Muscle of arm (tissue), 12 donors: ENCODE results near the gene UVRAG. TPM values are rescaled to one million over a fixed set of nuclear protein-coding genes. Genes with fewer than 3 reads are reported as not detected.

Experiments
- DNase-seq: peaks from one replicate; pipeline ENCODE4 v3.0.0-alpha.2; 2013
- polyA plus RNA-seq, 12 donors: library from polyadenylated mRNA; unstranded; fragments of 120-200 nt; gene quantifications; one replicate each; pipeline ENCODE4 v1.2.1, GENCODE V29; 2013; ENCODE audit not compliant: insufficient read length in 12 of 12

UVRAG gene
- polyA plus RNA-seq, 12 donors = 8.4 to 15.8 (median 10.8) TPM; not detected in 1

- no peak for DNase-seq
Observed at GRCh38 chr11:76088511-76088910, 273.5 kb downstream of the UVRAG start.

GRCh38 chr11:76090174-76090573, 275.2 kb downstream of the UVRAG start:
- DNase-seq = no peak

- no peak for DNase-seq
Observed at GRCh38 chr11:76090821-76091220, 275.8 kb downstream of the UVRAG start.

GRCh38 chr11:76094740-76095139, 279.7 kb downstream of the UVRAG start:
- DNase-seq = no peak

GRCh38 chr11:76095891-76096290, 280.9 kb downstream of the UVRAG start:
- no peak for DNase-seq

- no peak for DNase-seq
Observed at GRCh38 chr11:76096552-76096951, 281.5 kb downstream of the UVRAG start.

GRCh38 chr11:76102802-76103201, 287.8 kb downstream of the UVRAG start:
- DNase-seq = no peak

- DNase-seq = no peak
Observed at GRCh38 chr11:76103460-76103859, 288.4 kb downstream of the UVRAG start.

GRCh38 chr11:76104285-76104684, 289.3 kb downstream of the UVRAG start:
- DNase-seq = no peak

GRCh38 chr11:76105637-76106036, 290.6 kb downstream of the UVRAG start:
- DNase-seq = no peak

GRCh38 chr11:76107971-76108370, 293.0 kb downstream of the UVRAG start:
- DNase-seq = peak; percentile 33

GRCh38 chr11:76114238-76114637, 299.2 kb downstream of the UVRAG start:
- no peak for DNase-seq

GRCh38 chr11:76115555-76115954, 300.5 kb downstream of the UVRAG start:
- DNase-seq = no peak

GRCh38 chr11:76119032-76119431, 304.0 kb downstream of the UVRAG start:
- no peak for DNase-seq

GRCh38 chr11:76119779-76120178, 304.8 kb downstream of the UVRAG start:
- no peak for DNase-seq

GRCh38 chr11:76120513-76121101, 305.6 kb downstream of the UVRAG start:
- DNase-seq = peak; percentile 55

- no peak for DNase-seq
Observed at GRCh38 chr11:76123248-76123647, 308.2 kb downstream of the UVRAG start.

- no peak for DNase-seq
Observed at GRCh38 chr11:76124905-76125770, 310.1 kb downstream of the UVRAG start.

- DNase-seq = no peak
Observed at GRCh38 chr11:76129729-76130128, 314.7 kb downstream of the UVRAG start.

GRCh38 chr11:76131142-76131541, 316.1 kb downstream of the UVRAG start:
- no peak for DNase-seq

- peak; percentile 65 for DNase-seq
Observed at GRCh38 chr11:76131671-76132631, 316.9 kb downstream of the UVRAG start.

GRCh38 chr11:76134239-76134638, 319.2 kb downstream of the UVRAG start:
- DNase-seq = no peak
